ENCODE data around the gene CCNT1. TPM values are rescaled to one million over a fixed set of nuclear protein-coding genes. Genes with fewer than 3 reads are reported as not detected.

CCNT1 gene
- total and polyA plus RNA-seq, 3 donors from 2014 or later = 42.0 to 53.5 (median 50.2) TPM

DNA sequence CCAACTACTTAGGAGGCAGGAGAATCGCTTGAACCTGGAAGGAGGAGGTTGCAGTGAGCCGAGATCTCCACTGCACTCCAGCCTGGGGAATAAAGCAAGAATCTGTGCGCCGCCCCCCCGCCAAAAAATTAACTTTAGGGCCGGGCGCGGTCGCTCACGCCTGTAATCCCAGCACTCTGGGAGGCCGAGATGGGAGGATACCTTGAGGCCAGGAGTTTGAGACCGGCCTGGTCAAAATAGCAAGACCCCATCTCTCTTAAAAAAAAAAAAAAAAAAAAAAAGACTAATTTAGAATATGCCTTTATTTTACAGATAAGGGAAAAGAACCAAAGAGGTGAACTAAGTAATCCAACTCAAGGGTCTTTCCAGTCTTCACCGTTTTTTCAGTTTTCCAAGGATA, 35.6 kb downstream of the CCNT1 start:
- H3K36me3 ChIP-seq (ENCODE audit: low read depth, missing control alignments) = no peaks in the 10 kb centered on the region
- no peak overlapping the region for H3K27ac ChIP-seq
- H3K27me3 ChIP-seq = no peaks in the 10 kb centered on the region
- 33 to 69% methylated on average over 13 of the region's 13 CpGs for WGBS, 2 donors
- no peaks in the 10 kb centered on the region for H3K9me3 ChIP-seq
- peak overlapping the region; percentile 72 to 97 for H3K4me3 ChIP-seq
- TF ChIP-seq, protein P1, sequence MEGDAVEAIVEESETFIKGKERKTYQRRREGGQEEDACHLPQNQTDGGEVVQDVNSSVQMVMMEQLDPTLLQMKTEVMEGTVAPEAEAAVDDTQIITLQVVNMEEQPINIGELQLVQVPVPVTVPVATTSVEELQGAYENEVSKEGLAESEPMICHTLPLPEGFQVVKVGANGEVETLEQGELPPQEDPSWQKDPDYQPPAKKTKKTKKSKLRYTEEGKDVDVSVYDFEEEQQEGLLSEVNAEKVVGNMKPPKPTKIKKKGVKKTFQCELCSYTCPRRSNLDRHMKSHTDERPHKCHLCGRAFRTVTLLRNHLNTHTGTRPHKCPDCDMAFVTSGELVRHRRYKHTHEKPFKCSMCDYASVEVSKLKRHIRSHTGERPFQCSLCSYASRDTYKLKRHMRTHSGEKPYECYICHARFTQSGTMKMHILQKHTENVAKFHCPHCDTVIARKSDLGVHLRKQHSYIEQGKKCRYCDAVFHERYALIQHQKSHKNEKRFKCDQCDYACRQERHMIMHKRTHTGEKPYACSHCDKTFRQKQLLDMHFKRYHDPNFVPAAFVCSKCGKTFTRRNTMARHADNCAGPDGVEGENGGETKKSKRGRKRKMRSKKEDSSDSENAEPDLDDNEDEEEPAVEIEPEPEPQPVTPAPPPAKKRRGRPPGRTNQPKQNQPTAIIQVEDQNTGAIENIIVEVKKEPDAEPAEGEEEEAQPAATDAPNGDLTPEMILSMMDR (IDR thresholded peaks at IDR 0.05) = no peak
- TF ChIP-seq POLR2A (IDR thresholded peaks at IDR 0.05) = no peak
- intact Hi-C loops (cut with DNase I; ENCODE audit: low total_unique reads) = no loop called here
- DNase-seq = no peak
- peaks cover 15% of the 10 kb centered on the region for H3K4me1 ChIP-seq

DNA sequence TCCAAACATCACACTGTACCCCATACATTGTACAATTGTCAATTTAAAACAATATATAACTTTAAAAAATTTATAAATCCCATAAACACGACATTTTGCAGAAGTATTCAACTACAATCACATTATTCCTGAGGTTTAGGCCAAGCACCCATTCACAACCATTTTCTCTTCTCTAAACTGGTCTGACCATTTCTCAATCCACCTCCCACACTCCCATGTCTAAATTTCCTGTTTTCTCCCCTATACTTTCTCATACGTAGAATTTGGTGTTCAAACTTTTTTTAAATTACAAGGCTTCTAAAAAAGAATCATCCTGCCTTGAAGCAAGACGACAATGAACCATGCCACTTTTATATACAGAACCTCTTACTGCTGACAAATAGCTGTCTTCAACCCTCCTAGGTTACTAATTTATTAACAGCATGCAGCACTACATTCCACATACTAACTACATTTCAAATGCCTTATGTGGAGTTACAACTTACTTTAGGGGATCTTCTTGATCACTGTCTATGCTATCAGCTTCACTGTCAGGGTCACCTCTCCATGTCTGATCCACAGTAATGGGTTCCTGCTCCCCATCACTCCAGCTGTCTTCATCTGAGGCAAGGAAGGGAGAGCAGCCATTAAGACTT, 37.8 kb downstream of the CCNT1 start:
- H3K27me3 ChIP-seq = no peaks in the 10 kb centered on the region
- TF ChIP-seq POLR2A (IDR thresholded peaks at IDR 0.05) = no peak
- TF ChIP-seq, protein P1 (IDR thresholded peaks at IDR 0.05) = no peak
- no peaks in the 10 kb centered on the region for H3K9me3 ChIP-seq
- WGBS, 2 donors = 59 to 68% methylated on average over 3 of the region's 3 CpGs
- peaks cover 15% of the 10 kb centered on the region for H3K4me1 ChIP-seq
- no peak overlapping the region for H3K27ac ChIP-seq
- no peak for DNase-seq
- intact Hi-C loops (cut with DNase I; ENCODE audit: low total_unique reads) = no loop called here
- no peak overlapping the region for H3K4me3 ChIP-seq
- no peaks in the 10 kb centered on the region for H3K36me3 ChIP-seq (ENCODE audit: low read depth, missing control alignments)

DNA sequence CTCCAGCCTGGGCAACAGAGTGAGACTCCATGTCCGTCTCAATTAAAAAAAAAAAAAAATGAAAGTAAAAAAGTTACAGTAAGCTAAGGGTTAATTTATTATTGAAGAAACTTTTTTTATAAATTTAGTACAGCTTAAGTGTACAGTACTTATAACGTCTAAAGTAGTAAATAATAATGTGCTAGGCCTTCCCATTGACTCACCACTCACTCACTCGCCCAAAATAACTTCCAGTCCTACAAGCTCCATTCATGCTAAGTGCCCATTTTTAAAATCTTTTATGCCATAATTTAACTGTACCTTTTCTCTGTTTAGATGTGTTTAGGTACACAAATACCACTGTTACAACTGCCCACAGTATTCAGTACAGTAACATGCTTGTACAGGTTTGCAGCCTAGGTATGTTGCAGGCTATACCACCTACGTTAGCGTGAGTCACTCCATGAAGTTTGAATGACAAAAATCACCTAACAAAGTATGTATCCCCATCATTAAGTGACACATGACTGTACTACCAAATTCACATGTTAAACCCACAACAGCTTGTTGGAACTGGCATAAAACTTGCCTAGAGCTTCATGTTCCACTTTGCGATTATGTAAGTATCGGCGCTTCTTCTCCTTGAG, 45.2 kb downstream of the CCNT1 start:
- no peaks in the 10 kb centered on the region for H3K27me3 ChIP-seq
- no peaks in the 10 kb centered on the region for H3K9me3 ChIP-seq
- TF ChIP-seq, protein P1 (IDR thresholded peaks at IDR 0.05) = no peak
- no peak for TF ChIP-seq POLR2A (IDR thresholded peaks at IDR 0.05)
- no peak for DNase-seq
- intact Hi-C loops (cut with DNase I; ENCODE audit: low total_unique reads) = no loop called here
- no peak overlapping the region for H3K4me3 ChIP-seq
- no peaks in the 10 kb centered on the region for H3K36me3 ChIP-seq (ENCODE audit: low read depth, missing control alignments)
- 86% methylated on average over 8 of the region's 8 CpGs for WGBS, 2 donors
- no peaks in the 10 kb centered on the region for H3K4me1 ChIP-seq
- H3K27ac ChIP-seq = no peak overlapping the region

DNA sequence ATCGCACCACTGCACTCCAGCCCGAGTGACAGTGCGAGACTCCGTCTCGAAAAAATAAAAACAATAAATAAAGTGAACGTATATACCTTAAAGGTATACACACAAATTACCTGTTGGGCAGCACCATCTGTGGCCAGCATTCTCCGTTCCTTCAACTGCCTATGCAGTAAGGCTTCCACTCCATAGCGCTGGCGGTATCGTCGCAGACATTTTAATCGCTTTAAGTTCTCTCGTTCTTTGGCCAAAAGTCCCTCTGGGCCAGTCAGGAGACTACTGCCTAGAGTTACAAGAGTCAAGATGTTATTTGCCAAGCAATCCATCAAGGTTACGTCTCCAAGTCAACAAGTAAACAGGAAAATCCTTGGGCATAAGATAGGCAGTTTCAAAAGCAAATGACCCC, 47.5 kb downstream of the CCNT1 start:
- Histone ChIP-seq H3K4me3 (no peak overlapping the region), H3K36me3 (ENCODE audit: low read depth, missing control alignments) (no peaks in the 10 kb centered on the region), H3K27ac (no peak overlapping the region), H3K4me1 (no peaks in the 10 kb centered on the region), H3K9me3 (no peaks in the 10 kb centered on the region), H3K27me3 (no peaks in the 10 kb centered on the region)
- no peak for DNase-seq
- 90 to 92% methylated on average over 14 of the region's 14 CpGs for WGBS, 2 donors
- TF ChIP-seq, protein P1 (IDR thresholded peaks at IDR 0.05) = no peak
- no peak for TF ChIP-seq POLR2A (IDR thresholded peaks at IDR 0.05)
- intact Hi-C loops (cut with DNase I; ENCODE audit: low total_unique reads) = no loop called here

DNA sequence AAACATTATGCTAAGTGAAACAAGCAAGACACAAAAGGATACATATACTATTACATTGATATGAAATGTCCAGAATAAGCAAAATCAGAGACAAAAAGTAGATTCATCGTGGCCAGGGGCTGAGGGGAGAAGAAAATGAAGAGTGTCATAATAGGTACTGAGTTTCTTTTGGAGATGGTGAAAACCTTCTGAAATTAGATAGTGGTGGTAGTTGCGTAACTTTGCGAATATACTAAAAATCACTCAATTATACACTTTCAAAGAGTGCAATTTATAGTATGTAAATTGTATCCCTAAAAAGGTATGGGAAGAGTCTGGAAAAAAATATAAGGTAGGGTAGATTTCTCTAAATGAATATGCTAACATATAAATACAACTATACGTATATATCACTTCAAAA, 56.6 kb downstream of the CCNT1 start:
- DNase-seq = no peak
- Histone ChIP-seq H3K9me3 (no peaks in the 10 kb centered on the region), H3K36me3 (ENCODE audit: low read depth, missing control alignments) (no peaks in the 10 kb centered on the region), H3K27ac (peak overlapping the region in 1 of 2 donors; percentile 64), H3K27me3 (no peaks in the 10 kb centered on the region), H3K4me3 (no peak overlapping the region), H3K4me1 (peaks cover 17% of the 10 kb centered on the region)
- WGBS, 2 donors = 63 to 81% methylated on average over 4 of the region's 4 CpGs
- TF ChIP-seq, protein P1 (IDR thresholded peaks at IDR 0.05) = no peak
- intact Hi-C loops (cut with DNase I; ENCODE audit: low total_unique reads) = no loop called here
